ENCODE data around the gene PJVK.

The PJVK gene

GRCh38 chr2:178436662-178437061, 14.5 kb upstream of the PJVK start:
- TF ChIP-seq CTCF (IDR thresholded peaks at IDR 0.05): no peak
- Histone ChIP-seq H3K36me3 (peaks cover 66 to 90% (median 86%) of the 10 kb centered on the region in 3 donors), H3K4me1 (peaks cover 0 to 6% (median 0%) of the 10 kb centered on the region in 4 donors), H3K4me3 (no peak overlapping the region), H3K27ac (no peak overlapping the region), H3K9me3 (no peaks in the 10 kb centered on the region), H3K27me3 (no peaks in the 10 kb centered on the region)
- DNase-seq: no peak
- intact Hi-C loops (cut with DNase I; ENCODE audit: low total_unique reads): no loop called here

GRCh38 chr2:178441426-178441825, 9.8 kb upstream of the PJVK start:
- no peak overlapping the region for H3K27ac ChIP-seq
- H3K27me3 ChIP-seq: no peaks in the 10 kb centered on the region
- intact Hi-C loops (cut with DNase I; ENCODE audit: low total_unique reads): no loop called here
- H3K4me1 ChIP-seq: peaks cover 0 to 6% (median 0%) of the 10 kb centered on the region in 4 donors
- TF ChIP-seq CTCF (IDR thresholded peaks at IDR 0.05): no peak
- H3K4me3 ChIP-seq: no peak overlapping the region
- H3K36me3 ChIP-seq: peaks cover 70 to 87% (median 79%) of the 10 kb centered on the region in 3 donors
- H3K9me3 ChIP-seq: no peaks in the 10 kb centered on the region
- DNase-seq: no peak

DNA sequence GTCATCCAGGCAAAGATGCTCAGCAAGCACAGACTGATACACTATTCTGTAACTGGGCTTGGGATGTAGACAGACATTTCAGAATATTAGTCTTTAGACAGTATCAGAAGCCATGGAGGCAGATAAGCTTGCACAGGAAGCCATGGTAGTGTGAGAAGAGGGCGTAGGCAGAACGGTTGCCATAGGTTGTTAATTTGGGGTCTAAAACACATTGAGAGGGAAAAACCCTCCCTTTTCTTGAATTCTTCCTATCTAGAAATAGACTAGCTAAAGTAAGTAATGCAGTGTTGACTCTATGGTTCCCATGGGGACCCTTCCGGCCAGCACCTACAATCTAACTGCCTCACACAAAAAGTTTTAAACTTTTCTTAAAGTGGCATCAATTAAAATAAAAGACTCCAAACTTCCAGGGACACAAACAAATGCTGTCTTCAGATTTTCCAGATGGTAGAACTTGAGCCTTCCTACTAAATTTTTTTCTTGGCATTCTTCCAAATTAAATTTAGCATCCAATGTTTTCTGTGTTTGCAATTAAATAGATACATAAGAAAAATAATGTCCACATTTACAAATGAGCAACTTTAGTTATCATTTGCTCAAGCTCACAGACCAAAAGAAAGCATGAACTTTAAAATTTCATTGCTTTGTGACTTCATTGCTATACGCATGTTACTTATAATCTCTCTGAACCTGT, 2.1 kb upstream of the PJVK start:
- H3K27me3 ChIP-seq: no peaks in the 10 kb centered on the region
- H3K4me3 ChIP-seq: peak overlapping the region; percentile 84 to 94
- no peak for DNase-seq
- peak overlapping the region; percentile 96 to 97 for H3K27ac ChIP-seq
- intact Hi-C loops (cut with DNase I; ENCODE audit: low total_unique reads): no loop called here
- TF ChIP-seq CTCF (IDR thresholded peaks at IDR 0.05): no peak
- H3K9me3 ChIP-seq: no peaks in the 10 kb centered on the region
- H3K36me3 ChIP-seq: peaks cover 20 to 32% (median 23%) of the 10 kb centered on the region in 3 donors
- peaks cover 0 to 37% (median 24%) of the 10 kb centered on the region in 4 donors for H3K4me1 ChIP-seq

DNA sequence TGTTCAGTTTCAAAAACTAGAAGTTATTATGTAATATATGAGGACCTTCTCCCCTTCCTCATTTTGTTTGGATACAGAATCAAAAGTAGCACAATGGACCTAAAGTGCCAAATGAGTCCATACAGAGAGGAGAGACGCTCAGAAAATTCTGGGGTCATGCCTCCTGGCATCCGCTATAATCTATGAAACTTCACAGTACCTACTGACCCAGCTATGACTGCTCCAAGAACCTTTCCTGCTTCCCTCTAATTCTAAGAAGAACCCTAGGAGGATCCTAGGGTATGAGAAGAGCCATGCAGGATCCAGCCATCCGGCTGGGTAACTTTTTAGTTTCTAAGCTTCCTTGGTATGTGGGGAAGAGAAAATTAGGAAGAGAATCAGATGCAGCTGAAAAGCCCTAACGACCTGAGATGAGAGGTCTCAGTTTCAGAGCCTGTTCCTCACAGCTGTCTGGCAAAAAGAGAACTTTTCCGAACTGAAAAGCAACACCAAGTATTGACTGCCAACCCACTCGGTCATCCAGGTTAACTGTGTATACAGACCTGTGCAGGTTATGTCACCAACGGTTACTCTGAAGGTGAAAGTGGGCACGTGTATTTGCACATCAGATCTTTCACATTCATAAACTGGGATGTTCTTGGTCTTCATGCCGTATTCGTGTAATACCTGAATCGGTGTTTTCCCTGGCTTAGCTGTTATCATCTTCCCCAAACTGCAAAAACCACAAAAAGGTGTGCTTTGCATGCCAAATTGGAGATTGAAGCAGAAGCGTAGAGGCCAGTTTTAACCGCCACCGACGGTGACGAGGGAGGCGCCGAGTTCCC, 1.3 kb upstream of the PJVK start:
- Histone ChIP-seq H3K4me3 (peak overlapping the region; percentile 84 to 94), H3K9me3 (no peaks in the 10 kb centered on the region), H3K27ac (peak overlapping the region; percentile 96 to 97), H3K4me1 (peaks cover 0 to 37% (median 24%) of the 10 kb centered on the region in 4 donors), H3K36me3 (peaks cover 16 to 24% (median 16%) of the 10 kb centered on the region in 3 donors), H3K27me3 (no peaks in the 10 kb centered on the region)
- TF ChIP-seq CTCF (IDR thresholded peaks at IDR 0.05): no peak
- DNase-seq: no peak
- intact Hi-C loops (cut with DNase I; ENCODE audit: low total_unique reads): loop anchor here (2.0 kb wide), 1 partner anchor 31 kb away; the partner anchor contains the start of gene PLEKHA3

DNA sequence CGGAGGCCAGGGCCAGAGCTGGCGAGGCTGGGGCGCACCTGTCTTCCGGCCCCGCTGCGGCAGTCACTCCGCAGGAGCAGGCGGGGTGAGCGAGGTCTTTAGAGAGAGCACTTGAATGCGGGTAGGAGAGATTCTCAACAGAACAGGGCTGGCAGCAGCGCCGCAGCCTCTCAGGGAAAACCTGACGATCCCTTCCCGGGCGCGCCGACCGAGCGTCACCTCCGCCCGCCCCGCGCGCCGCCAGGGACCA, 729 bp upstream of the PJVK start:
- intact Hi-C loops (cut with DNase I; ENCODE audit: low total_unique reads): loop anchor here (2.0 kb wide), 1 partner anchor 30 kb away; the partner anchor contains the start of gene PLEKHA3
- TF ChIP-seq CTCF (IDR thresholded peaks at IDR 0.05): no peak
- Histone ChIP-seq H3K36me3 (peaks cover 11 to 19% (median 11%) of the 10 kb centered on the region in 3 donors), H3K9me3 (no peaks in the 10 kb centered on the region), H3K4me1 (peaks cover 0 to 37% (median 24%) of the 10 kb centered on the region in 4 donors), H3K27me3 (no peaks in the 10 kb centered on the region), H3K4me3 (peak overlapping the region; percentile 84 to 94), H3K27ac (peak overlapping the region; percentile 96 to 97)
- DNase-seq: no peak
